Testis (tissue), 2 donors: ENCODE measurements around the gene SLC17A2.

Experiments used
- CTCF ChIP-seq, 3 experiments: fragments of 450-650 bp in 2 of 3; fragments of 200-600 bp in 1 of 3; sonication (generic) in 1 of 3; IDR thresholded peaks; one replicate each; pipeline ENCODE4 v1.5.1; 2016 to 2019; ENCODE audit warnings: antibody characterized with exemption in 3 of 3, mild to moderate bottlenecking in 2 of 3, moderate library complexity in 1 of 3
- POLR2A ChIP-seq: fragments of 450-650 bp; IDR thresholded peaks from one replicate; pipeline ENCODE4 v1.6.1; 2017; ENCODE audit warnings: antibody characterized with exemption, mild to moderate bottlenecking, moderate library complexity

DNA sequence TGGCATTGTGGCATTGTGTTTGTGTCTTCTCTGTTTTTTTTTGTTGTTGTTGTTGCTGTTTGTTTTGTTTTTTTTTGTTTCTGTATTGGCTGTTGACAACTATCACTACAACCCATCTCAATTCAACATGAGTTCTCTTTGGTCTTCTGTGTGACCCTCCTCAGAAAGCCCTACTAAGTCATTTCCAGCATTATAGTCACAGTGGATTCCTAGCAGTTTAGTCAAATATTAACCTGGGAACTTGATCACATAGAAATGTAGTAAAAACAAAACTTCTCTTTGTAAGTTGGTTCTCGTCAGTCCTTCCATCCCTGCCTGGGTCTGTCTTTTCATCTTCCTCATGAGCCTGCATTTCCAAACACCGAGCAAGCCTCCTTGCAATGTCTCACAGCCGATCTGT is 16.8 kb downstream of the SLC17A2 start:
- TF ChIP-seq CTCF (IDR thresholded peaks at IDR 0.05) (no peak), POLR2A (no peak)
